Fibroblast of pulmonary artery (primary cell): ENCODE results near the gene NANOGP8.

Experiments used
- DNase-seq: peaks from one replicate; pipeline ENCODE4 v3.0.0-alpha.2; 2010; ENCODE audit warnings: low read depth
- H3K4me3 ChIP-seq: replicated peaks from 2 replicates; pipeline ENCODE4 v1.5.1; 2011; ENCODE audit warnings: low read depth, mild to moderate bottlenecking, control low read depth, low read length, moderate library complexity
- TF ChIP-seq, protein P1 (sequence below): IDR thresholded peaks from 2 replicates; pipeline ENCODE4 v1.5.1; 2011; ENCODE audit warnings: mild to moderate bottlenecking, control low read depth, low read length, inconsistent platforms; ENCODE audit errors: missing control alignments

The NANOGP8 gene

DNA sequence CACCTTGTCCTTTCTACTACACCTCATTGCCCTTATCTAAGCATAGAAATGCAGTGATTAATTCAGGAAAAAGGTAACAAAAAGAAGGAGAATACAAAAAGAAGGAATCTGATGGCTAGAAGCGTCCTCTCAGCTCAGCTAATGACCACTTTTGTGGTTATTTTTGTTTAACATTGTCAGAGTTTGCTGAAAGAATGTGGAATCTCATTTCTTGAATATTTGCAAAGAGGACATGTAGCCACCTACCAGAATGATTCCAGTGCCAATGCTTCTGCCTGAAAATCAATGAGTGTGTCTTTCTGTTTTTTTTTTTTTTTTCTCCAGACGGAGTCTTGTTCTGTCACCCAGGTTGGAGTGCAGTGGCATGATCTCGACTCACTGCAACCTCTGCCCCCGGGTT lies 24.5 kb downstream of the NANOGP8 start:
- DNase-seq: no peak
- H3K4me3 ChIP-seq: no peak overlapping the region
- TF ChIP-seq, protein P1, sequence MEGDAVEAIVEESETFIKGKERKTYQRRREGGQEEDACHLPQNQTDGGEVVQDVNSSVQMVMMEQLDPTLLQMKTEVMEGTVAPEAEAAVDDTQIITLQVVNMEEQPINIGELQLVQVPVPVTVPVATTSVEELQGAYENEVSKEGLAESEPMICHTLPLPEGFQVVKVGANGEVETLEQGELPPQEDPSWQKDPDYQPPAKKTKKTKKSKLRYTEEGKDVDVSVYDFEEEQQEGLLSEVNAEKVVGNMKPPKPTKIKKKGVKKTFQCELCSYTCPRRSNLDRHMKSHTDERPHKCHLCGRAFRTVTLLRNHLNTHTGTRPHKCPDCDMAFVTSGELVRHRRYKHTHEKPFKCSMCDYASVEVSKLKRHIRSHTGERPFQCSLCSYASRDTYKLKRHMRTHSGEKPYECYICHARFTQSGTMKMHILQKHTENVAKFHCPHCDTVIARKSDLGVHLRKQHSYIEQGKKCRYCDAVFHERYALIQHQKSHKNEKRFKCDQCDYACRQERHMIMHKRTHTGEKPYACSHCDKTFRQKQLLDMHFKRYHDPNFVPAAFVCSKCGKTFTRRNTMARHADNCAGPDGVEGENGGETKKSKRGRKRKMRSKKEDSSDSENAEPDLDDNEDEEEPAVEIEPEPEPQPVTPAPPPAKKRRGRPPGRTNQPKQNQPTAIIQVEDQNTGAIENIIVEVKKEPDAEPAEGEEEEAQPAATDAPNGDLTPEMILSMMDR: no peak

DNA sequence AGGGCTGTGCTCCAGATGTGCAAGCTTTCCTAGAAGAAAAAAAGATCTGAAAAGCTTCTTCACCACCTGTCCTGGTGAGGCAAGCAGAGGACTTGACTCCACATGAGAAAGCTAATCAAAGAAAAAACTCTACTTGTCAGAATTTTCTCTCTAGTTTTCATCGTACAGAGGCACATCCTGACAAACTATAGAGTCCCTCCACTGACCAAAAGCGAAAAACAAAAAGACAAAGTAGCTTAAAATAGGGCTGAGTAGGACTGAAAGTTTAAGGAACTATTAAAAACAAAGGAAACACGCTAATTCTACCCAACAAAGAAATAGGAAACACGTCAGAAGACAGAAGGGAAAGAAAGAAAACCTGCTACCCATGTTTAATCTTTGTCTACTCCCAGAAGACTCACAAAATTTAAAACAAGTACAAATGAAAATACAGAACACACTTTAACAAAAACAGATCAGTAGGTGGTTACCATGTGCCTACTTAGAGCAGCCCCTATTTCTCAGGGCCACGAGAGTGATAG lies 26.5 kb downstream of the NANOGP8 start:
- TF ChIP-seq, protein P1: no peak
- no peak for DNase-seq
- no peak overlapping the region for H3K4me3 ChIP-seq

DNA sequence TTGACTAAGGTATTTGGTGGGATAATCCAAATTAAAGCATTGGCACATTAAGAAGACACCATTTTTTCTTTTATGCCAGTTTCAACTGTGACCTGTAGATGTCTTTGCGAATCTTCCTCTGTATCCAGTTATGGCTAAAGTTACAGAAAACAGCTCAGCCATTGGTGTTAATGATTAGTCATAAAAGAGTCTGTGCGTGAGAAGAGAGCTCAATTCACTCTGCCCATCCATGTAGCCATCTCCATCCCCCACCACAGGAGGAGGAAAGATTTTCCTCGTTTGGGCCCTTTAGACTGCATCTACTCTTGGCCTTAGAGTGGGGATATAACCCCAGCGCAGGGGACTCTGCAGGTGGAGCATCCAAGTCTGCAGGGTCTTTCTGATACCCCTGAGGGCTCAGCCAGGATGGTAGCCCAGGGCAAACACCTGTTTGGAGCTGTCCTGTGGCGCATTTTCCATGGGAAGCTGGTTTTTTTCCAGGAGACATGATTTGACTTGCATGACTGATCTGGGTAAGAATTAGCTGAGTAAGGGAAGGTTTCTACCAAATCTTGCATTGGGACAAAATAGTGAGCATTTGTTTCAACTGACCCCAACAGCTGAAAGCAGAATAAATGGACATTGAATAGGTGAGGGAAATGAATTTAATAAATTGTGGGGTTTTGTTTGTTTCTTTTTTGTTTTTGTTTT lies 29.5 kb downstream of the NANOGP8 start:
- no peak overlapping the region for H3K4me3 ChIP-seq
- no peak for DNase-seq
- TF ChIP-seq, protein P1: no peak

DNA sequence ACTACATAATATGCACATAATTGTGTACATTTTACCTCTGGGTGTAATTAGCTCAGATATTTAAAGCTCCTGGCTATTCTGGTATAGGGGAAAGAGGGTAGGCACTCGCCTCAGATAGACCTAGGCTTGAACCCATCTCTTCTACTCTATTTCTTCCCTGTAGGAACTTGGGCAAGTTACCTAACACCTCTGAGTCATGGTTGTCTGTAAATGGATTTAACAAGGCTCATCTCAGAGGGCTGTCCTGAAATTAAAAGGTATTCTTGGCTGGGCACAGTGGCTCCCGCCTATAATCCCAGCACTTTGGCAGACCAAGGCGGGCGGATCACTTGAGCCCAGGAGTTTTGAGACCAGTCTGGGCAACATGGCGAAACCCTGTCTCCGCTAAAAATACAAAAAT lies 30.7 kb downstream of the NANOGP8 start:
- H3K4me3 ChIP-seq: no peak overlapping the region
- TF ChIP-seq, protein P1: no peak
- DNase-seq: no peak

DNA sequence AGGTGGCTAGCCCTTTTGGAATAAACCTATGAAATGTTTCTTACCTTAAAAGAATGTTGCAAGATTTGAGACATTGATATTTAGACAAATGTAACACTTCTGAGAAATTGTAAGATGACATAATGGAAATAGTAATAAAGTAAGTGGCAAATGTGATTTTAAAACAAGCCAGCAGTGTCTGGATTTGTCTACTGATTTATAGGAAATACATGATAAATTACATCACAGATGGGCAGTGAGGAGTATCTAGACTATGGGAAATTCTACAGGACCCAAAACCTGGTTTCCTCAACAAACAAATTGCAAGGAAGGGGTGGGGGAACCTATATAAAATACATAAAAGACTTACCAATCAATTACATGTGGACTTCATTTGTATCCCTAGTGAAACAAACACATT lies 37.1 kb downstream of the NANOGP8 start:
- TF ChIP-seq, protein P1: no peak
- H3K4me3 ChIP-seq: no peak overlapping the region
- no peak for DNase-seq

DNA sequence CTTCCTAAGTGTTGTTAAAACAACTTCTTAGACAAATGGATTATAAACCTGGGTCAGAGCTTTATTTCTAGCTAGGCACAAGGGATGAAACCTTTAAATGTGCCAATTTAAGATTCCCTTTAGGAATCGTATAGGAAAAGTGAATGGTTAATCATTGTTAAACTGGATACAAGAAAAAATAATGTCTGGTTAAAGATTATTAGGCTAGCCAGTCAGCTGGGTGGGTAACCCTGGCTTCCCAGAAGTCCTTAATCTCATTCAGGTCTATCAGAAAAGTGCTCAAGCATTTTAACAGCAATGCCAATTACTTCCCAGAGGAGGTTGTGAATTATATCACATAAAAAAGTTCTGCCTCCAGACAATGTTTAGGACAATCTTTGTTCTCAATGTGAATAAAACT lies 37.6 kb downstream of the NANOGP8 start:
- TF ChIP-seq, protein P1: no peak
- no peak for DNase-seq
- H3K4me3 ChIP-seq: no peak overlapping the region
